HG02885 (cell line): ENCODE data around the gene SVOP.
"Not testable (repeated sequence)": the region's sequence is repeated elsewhere in the genome, so short reads cannot be mapped to it uniquely, and the experiment has no call there.

Source experiments
- ATAC-seq: cut with Tn5 transposase; IDR thresholded peaks from one replicate; pipeline ENCODE4 v1.9.1; 2021; ENCODE audit warnings: mild to moderate bottlenecking; ENCODE audit not compliant: unreplicated experiment, poor library complexity

Gene SVOP

GRCh38 chr12:108859141-108859922 lies 161.5 kb downstream of the SVOP start:
- not testable (repeated sequence) for ATAC-seq

- no peak for ATAC-seq
Measured at GRCh38 chr12:108858311-108859074, 162.4 kb downstream of the SVOP start.
